K562 (cell line): Measurements from ENCODE around the gene NCDN. TPM values are rescaled to one million over a fixed set of nuclear protein-coding genes. Genes with fewer than 3 reads are reported as not detected.

Experiments used
- BDP1 ChIP-seq: IDR thresholded peaks from 3 replicates; pipeline ENCODE4 v1.6.1; 2011; ENCODE audit not compliant: insufficient read length, insufficient read depth
- BRCA1 ChIP-seq, 2 experiments: fragments of 450-650 bp in 1 of 2; sonication (generic) in 1 of 2; formaldehyde crosslinking in 1 of 2; IDR thresholded peaks; 2 replicates each; pipeline versions ENCODE4 v1.5.0 to v1.6.1; 2017 to 2020; ENCODE audit warnings: mild to moderate bottlenecking in 1 of 2, missing genetic modification reagents in 1 of 2
- BRD4 ChIP-seq: fragments of 200-600 bp; sonication (generic); IDR thresholded peaks from 2 replicates; pipeline ENCODE4 v1.6.1; 2017; ENCODE audit warnings: inconsistent platforms
- CREB5 ChIP-seq: fragments of 250-450 bp; sonication (Bioruptor Pico); IDR thresholded peaks from 2 replicates; pipeline ENCODE4 v1.5.0; 2020; ENCODE audit warnings: mild to moderate bottlenecking
- FOXK2 ChIP-seq, 2 experiments: fragments of 450-650 bp; IDR thresholded peaks in 1 of 2; conservative IDR thresholded peaks in 1 of 2; 2 replicates each; pipeline ENCODE4 v1.6.1; 2016; ENCODE audit warnings: low read depth in 2 of 2, mild to moderate bottlenecking in 1 of 2
- HNRNPLL ChIP-seq: fragments of 200-400 bp; formaldehyde crosslinking; IDR thresholded peaks from 2 replicates; pipeline ENCODE4 v1.6.1; 2017; ENCODE audit warnings: low read length, low read depth, mild to moderate bottlenecking; ENCODE audit not compliant: poor library complexity, severe bottlenecking
- MITF ChIP-seq: IDR thresholded peaks from 2 replicates; pipeline ENCODE4 v1.6.1; 2014; ENCODE audit warnings: antibody characterized with exemption
- PHTF2 ChIP-seq: fragments of 250-450 bp; sonication (Bioruptor Pico); IDR thresholded peaks from 2 replicates; pipeline ENCODE4 v1.5.0; 2021; ENCODE audit warnings: mild to moderate bottlenecking
- PRPF4 ChIP-seq: fragments of 200-400 bp; formaldehyde crosslinking; IDR thresholded peaks from one replicate; pipeline ENCODE4 v1.6.1; 2017; ENCODE audit warnings: low read length, low read depth, mild to moderate bottlenecking; ENCODE audit not compliant: insufficient read depth, poor library complexity, severe bottlenecking
- SMARCE1 ChIP-seq: fragments of 450-650 bp; IDR thresholded peaks from 2 replicates; pipeline ENCODE4 v1.7.1; 2016; ENCODE audit warnings: mild to moderate bottlenecking
- SRSF1 ChIP-seq: fragments of 200-400 bp; formaldehyde crosslinking; IDR thresholded peaks from 2 replicates; pipeline ENCODE4 v1.6.1; 2017; ENCODE audit warnings: mild to moderate bottlenecking, low read depth, low read length, moderate library complexity
- ZNF445 ChIP-seq: fragments of 250-450 bp; sonication (Bioruptor Pico); IDR thresholded peaks from 2 replicates; pipeline ENCODE4 v1.4.0; 2020; ENCODE audit warnings: low read depth, mild to moderate bottlenecking, moderate library complexity
- polyA plus RNA-seq, 8 experiments: library from polyadenylated mRNA; depleted of rRNA in 4 of 8; stranded (reverse) in 5 of 8; unstranded in 3 of 8; fragments of >200 nt; fragmentation: Nextera tagmentation in 2 of 8; fragmentation: Illumina TruSeq in 1 of 8; extraction: Ambion mirVana in 2 of 8; extraction: Trizol in 1 of 8; gene quantifications; 2 replicates each; pipeline versions ENCODE4 v1.2.1 to v1.2.3, GENCODE V29; 2011 to 2014; ENCODE audit warnings: inconsistent platforms in 1 of 8, missing spikeins in 1 of 8
- total RNA-seq, 7 experiments: library from RNA; depleted of rRNA in 6 of 7; stranded (reverse); fragments of >200 nt in 6 of 7; fragmentation: Illumina TruSeq in 2 of 7; extraction: Trizol in 2 of 7; gene quantifications; 2 replicates each; pipeline versions ENCODE4 v1.2.1 to v1.2.3, GENCODE V29; 2011 to 2021; ENCODE audit warnings: low replicate concordance in 1 of 7
- TF ChIP-seq, protein P1 (sequence below), 3 experiments: fragments of 200-800 bp in 1 of 3; sonication (Bioruptor generic) in 1 of 3; sonication (generic) in 1 of 3; formaldehyde crosslinking in 1 of 3; IDR thresholded peaks; 2 replicates each; pipeline versions ENCODE4 v1.6.1 to v1.8.0; 2016 to 2022; ENCODE audit warnings: mild to moderate bottlenecking in 2 of 3, missing compliant biosample characterization in 2 of 3, missing genetic modification characterization in 2 of 3, missing genetic modification reagents in 1 of 3
- TF ChIP-seq, protein P2 (sequence below): conservative IDR thresholded peaks from 2 replicates; pipeline ENCODE4 v1.6.1; 2011; ENCODE audit warnings: low read depth, mild to moderate bottlenecking, low read length; ENCODE audit not compliant: control insufficient read depth
- TF ChIP-seq, protein P3 (sequence below): sonication (generic); IDR thresholded peaks from 2 replicates; pipeline ENCODE4 v1.6.1; 2016
- TF ChIP-seq, protein P4 (sequence below): IDR thresholded peaks from 2 replicates; pipeline ENCODE4 v1.6.1; 2011; ENCODE audit warnings: borderline replicate concordance, low read depth, mild to moderate bottlenecking, moderate library complexity, low read length; ENCODE audit not compliant: insufficient read depth, poor library complexity, severe bottlenecking
- TF ChIP-seq, protein P5 (sequence below): fragments of 450-650 bp; IDR thresholded peaks from 2 replicates; pipeline ENCODE4 v1.6.1; 2016

NCDN gene
- total and polyA plus RNA-seq, 9 of the 15 experiments (the other 6 are each of a cell fraction or from before 2014, with no cell fraction given): 1.9 to 35.1 (median 10.7) TPM

DNA sequence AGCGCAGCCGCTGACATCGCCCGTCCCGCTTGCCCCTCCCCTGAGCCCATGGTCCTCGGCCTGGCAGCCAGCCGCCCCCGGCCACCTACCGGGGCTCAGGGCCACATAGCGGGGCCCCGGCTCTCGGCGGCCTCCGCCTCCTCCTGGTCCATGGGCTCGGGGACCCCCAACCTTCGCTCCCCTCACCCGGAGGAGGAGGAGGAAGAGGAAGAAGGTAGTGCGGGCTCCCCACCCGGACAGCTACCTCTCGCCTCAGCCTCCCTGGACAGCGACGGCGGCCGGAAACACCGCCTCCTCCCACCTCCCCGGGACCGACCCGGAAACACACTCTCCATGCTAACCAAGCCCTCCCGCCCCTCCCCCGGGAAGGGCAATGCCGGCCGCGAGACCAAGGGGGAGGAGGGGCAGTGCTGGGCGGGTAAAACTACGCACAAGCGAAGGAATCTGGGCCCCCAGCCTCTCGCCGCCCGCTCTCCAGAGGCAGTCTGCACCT is 435 bp upstream of the NCDN start, which contains the start of gene KIAA0319L (continued):
- TF ChIP-seq, protein P1, sequence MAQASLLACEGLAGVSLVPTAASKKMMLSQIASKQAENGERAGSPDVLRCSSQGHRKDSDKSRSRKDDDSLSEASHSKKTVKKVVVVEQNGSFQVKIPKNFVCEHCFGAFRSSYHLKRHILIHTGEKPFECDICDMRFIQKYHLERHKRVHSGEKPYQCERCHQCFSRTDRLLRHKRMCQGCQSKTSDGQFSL (CRISPR knock-in tag; IDR thresholded peaks at IDR 0.05): no peak
- TF ChIP-seq, protein P1 (tag; IDR thresholded peaks at IDR 0.05): 0 out of 4 replicates have a peak, but pooled peaks of 1 of the 2 experiments have one; percentile 71
- TF ChIP-seq BDP1 (no peak), PRPF4 (peak; percentile 65), BRCA1 (IDR thresholded peaks at IDR 0.05) (no peak), BRCA1 (CRISPR knock-in tag; IDR thresholded peaks at IDR 0.05) (no peak), BRD4 (no peak; the same call in 1 of the 2 replicates), CREB5 (CRISPR knock-in tag) (no peak), MITF (no peak), FOXK2 (conservative IDR thresholded peaks at IDR 0.05 in 1 of 2, IDR thresholded peaks at IDR 0.05 in 1 of 2; ENCODE audit: low read depth in 2 of 2) (peak; percentile 19 to 54; a peak in 1 of 4 replicates), PHTF2 (CRISPR knock-in tag) (no peak), HNRNPLL (no peak), SMARCE1 (no peak), ZNF445 (CRISPR knock-in tag) (no peak), SRSF1 (0 out of 2 replicates have a peak, but pooled peaks have one; percentile 56)
- TF ChIP-seq, protein P2, sequence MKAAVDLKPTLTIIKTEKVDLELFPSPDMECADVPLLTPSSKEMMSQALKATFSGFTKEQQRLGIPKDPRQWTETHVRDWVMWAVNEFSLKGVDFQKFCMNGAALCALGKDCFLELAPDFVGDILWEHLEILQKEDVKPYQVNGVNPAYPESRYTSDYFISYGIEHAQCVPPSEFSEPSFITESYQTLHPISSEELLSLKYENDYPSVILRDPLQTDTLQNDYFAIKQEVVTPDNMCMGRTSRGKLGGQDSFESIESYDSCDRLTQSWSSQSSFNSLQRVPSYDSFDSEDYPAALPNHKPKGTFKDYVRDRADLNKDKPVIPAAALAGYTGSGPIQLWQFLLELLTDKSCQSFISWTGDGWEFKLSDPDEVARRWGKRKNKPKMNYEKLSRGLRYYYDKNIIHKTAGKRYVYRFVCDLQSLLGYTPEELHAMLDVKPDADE: peak; percentile 77; the same call in 1 of the 2 replicates
- TF ChIP-seq, protein P3, sequence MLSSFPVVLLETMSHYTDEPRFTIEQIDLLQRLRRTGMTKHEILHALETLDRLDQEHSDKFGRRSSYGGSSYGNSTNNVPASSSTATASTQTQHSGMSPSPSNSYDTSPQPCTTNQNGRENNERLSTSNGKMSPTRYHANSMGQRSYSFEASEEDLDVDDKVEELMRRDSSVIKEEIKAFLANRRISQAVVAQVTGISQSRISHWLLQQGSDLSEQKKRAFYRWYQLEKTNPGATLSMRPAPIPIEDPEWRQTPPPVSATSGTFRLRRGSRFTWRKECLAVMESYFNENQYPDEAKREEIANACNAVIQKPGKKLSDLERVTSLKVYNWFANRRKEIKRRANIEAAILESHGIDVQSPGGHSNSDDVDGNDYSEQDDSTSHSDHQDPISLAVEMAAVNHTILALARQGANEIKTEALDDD: no peak
- TF ChIP-seq, protein P4, sequence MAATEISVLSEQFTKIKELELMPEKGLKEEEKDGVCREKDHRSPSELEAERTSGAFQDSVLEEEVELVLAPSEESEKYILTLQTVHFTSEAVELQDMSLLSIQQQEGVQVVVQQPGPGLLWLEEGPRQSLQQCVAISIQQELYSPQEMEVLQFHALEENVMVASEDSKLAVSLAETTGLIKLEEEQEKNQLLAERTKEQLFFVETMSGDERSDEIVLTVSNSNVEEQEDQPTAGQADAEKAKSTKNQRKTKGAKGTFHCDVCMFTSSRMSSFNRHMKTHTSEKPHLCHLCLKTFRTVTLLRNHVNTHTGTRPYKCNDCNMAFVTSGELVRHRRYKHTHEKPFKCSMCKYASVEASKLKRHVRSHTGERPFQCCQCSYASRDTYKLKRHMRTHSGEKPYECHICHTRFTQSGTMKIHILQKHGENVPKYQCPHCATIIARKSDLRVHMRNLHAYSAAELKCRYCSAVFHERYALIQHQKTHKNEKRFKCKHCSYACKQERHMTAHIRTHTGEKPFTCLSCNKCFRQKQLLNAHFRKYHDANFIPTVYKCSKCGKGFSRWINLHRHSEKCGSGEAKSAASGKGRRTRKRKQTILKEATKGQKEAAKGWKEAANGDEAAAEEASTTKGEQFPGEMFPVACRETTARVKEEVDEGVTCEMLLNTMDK: peak; percentile 12
- TF ChIP-seq, protein P5, sequence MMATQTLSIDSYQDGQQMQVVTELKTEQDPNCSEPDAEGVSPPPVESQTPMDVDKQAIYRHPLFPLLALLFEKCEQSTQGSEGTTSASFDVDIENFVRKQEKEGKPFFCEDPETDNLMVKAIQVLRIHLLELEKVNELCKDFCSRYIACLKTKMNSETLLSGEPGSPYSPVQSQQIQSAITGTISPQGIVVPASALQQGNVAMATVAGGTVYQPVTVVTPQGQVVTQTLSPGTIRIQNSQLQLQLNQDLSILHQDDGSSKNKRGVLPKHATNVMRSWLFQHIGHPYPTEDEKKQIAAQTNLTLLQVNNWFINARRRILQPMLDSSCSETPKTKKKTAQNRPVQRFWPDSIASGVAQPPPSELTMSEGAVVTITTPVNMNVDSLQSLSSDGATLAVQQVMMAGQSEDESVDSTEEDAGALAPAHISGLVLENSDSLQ: peak; percentile 43; the same call in 1 of the 2 replicates
